ENCODE results near the gene TCAIM.

DNA sequence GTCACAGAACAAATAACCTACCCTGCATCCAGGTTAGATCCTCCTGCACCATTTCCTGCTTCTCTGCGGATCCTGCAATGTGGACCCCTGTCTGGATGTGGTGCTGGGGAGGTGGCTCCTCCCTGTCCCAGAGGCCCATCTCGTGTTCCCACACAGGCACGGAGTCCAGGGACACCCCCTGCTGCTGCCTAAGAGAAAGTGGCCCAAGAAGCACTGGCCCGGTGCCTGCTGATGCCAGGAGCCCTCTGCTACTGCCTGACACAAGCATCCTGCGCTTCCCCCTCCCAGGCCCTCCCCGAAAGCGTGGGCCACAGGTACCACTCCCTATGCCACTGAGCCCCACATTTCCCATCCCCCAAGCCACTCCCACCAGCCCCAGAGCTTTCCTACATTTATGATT, 90.3 kb downstream of the TCAIM start:
- TF ChIP-seq, protein P1, sequence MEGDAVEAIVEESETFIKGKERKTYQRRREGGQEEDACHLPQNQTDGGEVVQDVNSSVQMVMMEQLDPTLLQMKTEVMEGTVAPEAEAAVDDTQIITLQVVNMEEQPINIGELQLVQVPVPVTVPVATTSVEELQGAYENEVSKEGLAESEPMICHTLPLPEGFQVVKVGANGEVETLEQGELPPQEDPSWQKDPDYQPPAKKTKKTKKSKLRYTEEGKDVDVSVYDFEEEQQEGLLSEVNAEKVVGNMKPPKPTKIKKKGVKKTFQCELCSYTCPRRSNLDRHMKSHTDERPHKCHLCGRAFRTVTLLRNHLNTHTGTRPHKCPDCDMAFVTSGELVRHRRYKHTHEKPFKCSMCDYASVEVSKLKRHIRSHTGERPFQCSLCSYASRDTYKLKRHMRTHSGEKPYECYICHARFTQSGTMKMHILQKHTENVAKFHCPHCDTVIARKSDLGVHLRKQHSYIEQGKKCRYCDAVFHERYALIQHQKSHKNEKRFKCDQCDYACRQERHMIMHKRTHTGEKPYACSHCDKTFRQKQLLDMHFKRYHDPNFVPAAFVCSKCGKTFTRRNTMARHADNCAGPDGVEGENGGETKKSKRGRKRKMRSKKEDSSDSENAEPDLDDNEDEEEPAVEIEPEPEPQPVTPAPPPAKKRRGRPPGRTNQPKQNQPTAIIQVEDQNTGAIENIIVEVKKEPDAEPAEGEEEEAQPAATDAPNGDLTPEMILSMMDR (conservative IDR thresholded peaks at IDR 0.05; ENCODE audit: low read depth, low read length): no peak
- TF ChIP-seq POLR2A (IDR thresholded peaks at IDR 0.05; ENCODE audit: low read depth, low read length) (no peak), BHLHE40 (IDR thresholded peaks at IDR 0.05; ENCODE audit: low read depth, low read length) (no peak), RCOR1 (IDR thresholded peaks at IDR 0.05; ENCODE audit: insufficient replicate concordance, low read length) (no peak), FOS (IDR thresholded peaks at IDR 0.05; ENCODE audit: low read depth, low read length) (no peak), CEBPB (IDR thresholded peaks at IDR 0.05; ENCODE audit: low read depth, low read length) (no peak), MAFK (IDR thresholded peaks at IDR 0.05; ENCODE audit: low read depth, low read length) (no peak), RFX5 (IDR thresholded peaks at IDR 0.05; ENCODE audit: low read depth, low read length) (no peak), CHD1 (IDR thresholded peaks at IDR 0.05; ENCODE audit: low read depth, low read length) (no peak), SMC3 (IDR thresholded peaks at IDR 0.05; ENCODE audit: low read depth, low read length) (no peak), RAD21 (IDR thresholded peaks at IDR 0.05; ENCODE audit: low read length) (no peak)
- TF ChIP-seq, protein P2, sequence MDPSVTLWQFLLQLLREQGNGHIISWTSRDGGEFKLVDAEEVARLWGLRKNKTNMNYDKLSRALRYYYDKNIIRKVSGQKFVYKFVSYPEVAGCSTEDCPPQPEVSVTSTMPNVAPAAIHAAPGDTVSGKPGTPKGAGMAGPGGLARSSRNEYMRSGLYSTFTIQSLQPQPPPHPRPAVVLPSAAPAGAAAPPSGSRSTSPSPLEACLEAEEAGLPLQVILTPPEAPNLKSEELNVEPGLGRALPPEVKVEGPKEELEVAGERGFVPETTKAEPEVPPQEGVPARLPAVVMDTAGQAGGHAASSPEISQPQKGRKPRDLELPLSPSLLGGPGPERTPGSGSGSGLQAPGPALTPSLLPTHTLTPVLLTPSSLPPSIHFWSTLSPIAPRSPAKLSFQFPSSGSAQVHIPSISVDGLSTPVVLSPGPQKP (IDR thresholded peaks at IDR 0.05; ENCODE audit: borderline replicate concordance, low read depth, low read length): no peak
- TF ChIP-seq, protein P3, sequence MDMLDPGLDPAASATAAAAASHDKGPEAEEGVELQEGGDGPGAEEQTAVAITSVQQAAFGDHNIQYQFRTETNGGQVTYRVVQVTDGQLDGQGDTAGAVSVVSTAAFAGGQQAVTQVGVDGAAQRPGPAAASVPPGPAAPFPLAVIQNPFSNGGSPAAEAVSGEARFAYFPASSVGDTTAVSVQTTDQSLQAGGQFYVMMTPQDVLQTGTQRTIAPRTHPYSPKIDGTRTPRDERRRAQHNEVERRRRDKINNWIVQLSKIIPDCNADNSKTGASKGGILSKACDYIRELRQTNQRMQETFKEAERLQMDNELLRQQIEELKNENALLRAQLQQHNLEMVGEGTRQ (IDR thresholded peaks at IDR 0.05; ENCODE audit: low read depth, low read length): no peak
